Neural progenitor cell (in vitro differentiated cells): ENCODE results near the gene PHLPP2.

Source experiments
- EZH2phosphoT487 ChIP-seq: fragments of 200-600 bp; sonication (generic); IDR thresholded peaks from 2 replicates; pipeline ENCODE4 v1.6.1; 2017; ENCODE audit warnings: antibody characterized with exemption
- TF ChIP-seq, protein P1 (sequence below): fragments of 200-600 bp; sonication (generic); IDR thresholded peaks from 2 replicates; pipeline ENCODE4 v1.5.1; 2017; ENCODE audit warnings: antibody characterized with exemption, mild to moderate bottlenecking

- TF ChIP-seq EZH2phosphoT487 = no peak
- TF ChIP-seq, protein P1, sequence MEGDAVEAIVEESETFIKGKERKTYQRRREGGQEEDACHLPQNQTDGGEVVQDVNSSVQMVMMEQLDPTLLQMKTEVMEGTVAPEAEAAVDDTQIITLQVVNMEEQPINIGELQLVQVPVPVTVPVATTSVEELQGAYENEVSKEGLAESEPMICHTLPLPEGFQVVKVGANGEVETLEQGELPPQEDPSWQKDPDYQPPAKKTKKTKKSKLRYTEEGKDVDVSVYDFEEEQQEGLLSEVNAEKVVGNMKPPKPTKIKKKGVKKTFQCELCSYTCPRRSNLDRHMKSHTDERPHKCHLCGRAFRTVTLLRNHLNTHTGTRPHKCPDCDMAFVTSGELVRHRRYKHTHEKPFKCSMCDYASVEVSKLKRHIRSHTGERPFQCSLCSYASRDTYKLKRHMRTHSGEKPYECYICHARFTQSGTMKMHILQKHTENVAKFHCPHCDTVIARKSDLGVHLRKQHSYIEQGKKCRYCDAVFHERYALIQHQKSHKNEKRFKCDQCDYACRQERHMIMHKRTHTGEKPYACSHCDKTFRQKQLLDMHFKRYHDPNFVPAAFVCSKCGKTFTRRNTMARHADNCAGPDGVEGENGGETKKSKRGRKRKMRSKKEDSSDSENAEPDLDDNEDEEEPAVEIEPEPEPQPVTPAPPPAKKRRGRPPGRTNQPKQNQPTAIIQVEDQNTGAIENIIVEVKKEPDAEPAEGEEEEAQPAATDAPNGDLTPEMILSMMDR = no peak
These were observed 58.2 kb downstream of the PHLPP2 start for GRCh38 chr16:71666264-71666663.
